Measurements from ENCODE around the gene RGS19. TPM values are rescaled to one million over a fixed set of nuclear protein-coding genes. Genes with fewer than 3 reads are reported as not detected.

Gene RGS19
- total RNA-seq, 1 experiment from 2014 or later = 16.4 TPM

DNA sequence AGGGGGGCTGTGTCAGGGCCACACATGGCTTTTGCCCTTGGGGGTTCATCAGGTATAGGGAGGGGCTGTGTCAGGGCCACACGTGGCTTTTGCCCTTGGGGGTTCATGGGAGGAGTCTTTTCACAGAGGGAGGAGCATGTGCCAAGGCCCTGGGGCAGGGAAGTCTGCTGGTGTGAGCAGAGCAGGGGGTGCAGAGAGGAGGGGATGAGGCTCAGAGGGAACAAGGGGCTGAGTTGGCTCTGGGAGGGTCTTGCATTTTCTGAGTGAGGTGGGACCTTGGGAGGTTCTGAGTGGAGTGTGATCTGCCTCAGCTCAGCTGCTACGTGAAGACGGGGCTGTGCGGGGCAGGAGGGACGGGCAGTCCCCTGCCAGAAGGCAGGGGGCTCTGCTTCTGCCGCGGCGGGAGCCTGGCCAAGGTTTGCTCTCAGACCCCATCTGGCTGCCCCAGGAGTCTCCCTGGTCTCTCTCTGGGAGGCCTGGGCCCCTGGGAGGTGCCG lies 23.9 kb downstream of the RGS19 start:
- CTCF ChIA-PET = no interaction called here
- intact Hi-C loops (cut with micrococcal nuclease; ENCODE audit: unreplicated experiment) = no loop called here
- no TSS peak for BruUV-seq (replicated peaks)
- Histone ChIP-seq H3K9me3 (ENCODE audit: low read depth, low read length, poor library complexity, severe bottlenecking) (no peaks in the 10 kb centered on the region), H3K27me3 (replicated peaks; ENCODE audit: insufficient read depth, low read depth, low read length, poor library complexity) (no peaks in the 10 kb centered on the region), H3K36me3 (ENCODE audit: insufficient read depth, low read length, poor library complexity, severe bottlenecking) (no peaks in the 10 kb centered on the region), H3K4me3 (ENCODE audit: low read depth, low read length, poor library complexity, severe bottlenecking) (no peak overlapping the region), H3K27ac (ENCODE audit: low read depth, low read length, poor library complexity, severe bottlenecking) (no peak overlapping the region), H3K4me1 (ENCODE audit: insufficient read depth, low read length, poor library complexity, severe bottlenecking) (peaks cover 5% of the 10 kb centered on the region)
- DNase-seq (ENCODE audit: low spot score) = no peak
- POLR2A ChIA-PET (ENCODE audit: low non-redundant PET) = no interaction called here
- TF ChIP-seq, protein P1, sequence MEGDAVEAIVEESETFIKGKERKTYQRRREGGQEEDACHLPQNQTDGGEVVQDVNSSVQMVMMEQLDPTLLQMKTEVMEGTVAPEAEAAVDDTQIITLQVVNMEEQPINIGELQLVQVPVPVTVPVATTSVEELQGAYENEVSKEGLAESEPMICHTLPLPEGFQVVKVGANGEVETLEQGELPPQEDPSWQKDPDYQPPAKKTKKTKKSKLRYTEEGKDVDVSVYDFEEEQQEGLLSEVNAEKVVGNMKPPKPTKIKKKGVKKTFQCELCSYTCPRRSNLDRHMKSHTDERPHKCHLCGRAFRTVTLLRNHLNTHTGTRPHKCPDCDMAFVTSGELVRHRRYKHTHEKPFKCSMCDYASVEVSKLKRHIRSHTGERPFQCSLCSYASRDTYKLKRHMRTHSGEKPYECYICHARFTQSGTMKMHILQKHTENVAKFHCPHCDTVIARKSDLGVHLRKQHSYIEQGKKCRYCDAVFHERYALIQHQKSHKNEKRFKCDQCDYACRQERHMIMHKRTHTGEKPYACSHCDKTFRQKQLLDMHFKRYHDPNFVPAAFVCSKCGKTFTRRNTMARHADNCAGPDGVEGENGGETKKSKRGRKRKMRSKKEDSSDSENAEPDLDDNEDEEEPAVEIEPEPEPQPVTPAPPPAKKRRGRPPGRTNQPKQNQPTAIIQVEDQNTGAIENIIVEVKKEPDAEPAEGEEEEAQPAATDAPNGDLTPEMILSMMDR (conservative IDR thresholded peaks at IDR 0.05; ENCODE audit: low read depth, low read length) = no peak
- no peak for TF ChIP-seq EZH2 (IDR thresholded peaks at IDR 0.05; ENCODE audit: borderline replicate concordance, low read depth, low read length, poor library complexity, severe bottlenecking)

DNA sequence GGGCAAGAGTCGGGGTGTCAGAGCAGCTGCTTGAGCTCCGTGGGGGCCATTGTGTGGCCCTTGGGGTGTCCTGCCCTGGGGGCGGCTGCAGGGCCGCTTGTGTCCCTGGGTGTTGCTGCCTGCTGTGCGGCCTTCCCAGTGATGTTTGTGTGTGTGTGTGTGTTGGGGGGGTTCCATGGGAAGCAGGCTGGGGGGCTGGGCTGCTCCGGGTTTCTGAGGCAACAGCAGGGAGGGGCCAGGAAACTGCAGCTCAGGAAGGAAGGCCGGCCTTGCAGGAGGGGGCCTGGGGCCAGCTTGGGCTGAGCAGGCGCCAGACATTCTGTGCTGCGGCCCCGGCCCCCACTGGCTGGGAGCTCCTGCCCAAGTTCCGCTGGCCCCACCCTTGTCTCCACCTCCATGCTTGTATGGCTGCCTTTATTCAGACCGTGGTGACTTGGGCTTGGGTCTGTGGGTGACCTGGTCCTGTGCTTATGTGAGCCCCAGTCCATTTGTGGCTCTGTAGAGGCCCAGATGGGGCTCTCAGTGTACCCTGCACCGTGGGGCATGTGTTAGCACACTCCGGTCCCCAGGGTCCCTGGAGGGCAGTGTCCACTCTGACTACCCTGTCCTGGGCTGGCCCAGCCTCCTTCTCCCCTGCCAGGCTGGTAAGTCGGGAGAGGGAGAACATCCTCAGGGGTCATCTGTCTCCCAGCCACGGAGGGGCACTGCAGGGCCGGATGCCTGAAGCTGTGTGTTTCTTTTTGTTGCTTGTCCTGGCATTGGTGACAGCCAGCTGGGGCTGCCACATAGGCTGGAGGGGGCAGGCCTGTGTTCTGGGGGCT lies 25.3 kb downstream of the RGS19 start:
- Histone ChIP-seq H3K4me1 (ENCODE audit: insufficient read depth, low read length, poor library complexity, severe bottlenecking) (peaks cover 13% of the 10 kb centered on the region), H3K27me3 (replicated peaks; ENCODE audit: insufficient read depth, low read depth, low read length, poor library complexity) (no peaks in the 10 kb centered on the region), H3K36me3 (ENCODE audit: insufficient read depth, low read length, poor library complexity, severe bottlenecking) (no peaks in the 10 kb centered on the region), H3K27ac (ENCODE audit: low read depth, low read length, poor library complexity, severe bottlenecking) (no peak overlapping the region), H3K9me3 (ENCODE audit: low read depth, low read length, poor library complexity, severe bottlenecking) (no peaks in the 10 kb centered on the region), H3K4me3 (ENCODE audit: low read depth, low read length, poor library complexity, severe bottlenecking) (no peak overlapping the region)
- no TSS peak for BruUV-seq (replicated peaks)
- no peak for TF ChIP-seq EZH2 (IDR thresholded peaks at IDR 0.05; ENCODE audit: borderline replicate concordance, low read depth, low read length, poor library complexity, severe bottlenecking)
- TF ChIP-seq, protein P1 (conservative IDR thresholded peaks at IDR 0.05; ENCODE audit: low read depth, low read length) = 0 out of 2 replicates have a peak, but pooled peaks have one; percentile 21
- CTCF ChIA-PET = no interaction called here
- DNase-seq (ENCODE audit: low spot score) = no peak
- intact Hi-C loops (cut with micrococcal nuclease; ENCODE audit: unreplicated experiment) = no loop called here
- POLR2A ChIA-PET (ENCODE audit: low non-redundant PET) = no interaction called here

DNA sequence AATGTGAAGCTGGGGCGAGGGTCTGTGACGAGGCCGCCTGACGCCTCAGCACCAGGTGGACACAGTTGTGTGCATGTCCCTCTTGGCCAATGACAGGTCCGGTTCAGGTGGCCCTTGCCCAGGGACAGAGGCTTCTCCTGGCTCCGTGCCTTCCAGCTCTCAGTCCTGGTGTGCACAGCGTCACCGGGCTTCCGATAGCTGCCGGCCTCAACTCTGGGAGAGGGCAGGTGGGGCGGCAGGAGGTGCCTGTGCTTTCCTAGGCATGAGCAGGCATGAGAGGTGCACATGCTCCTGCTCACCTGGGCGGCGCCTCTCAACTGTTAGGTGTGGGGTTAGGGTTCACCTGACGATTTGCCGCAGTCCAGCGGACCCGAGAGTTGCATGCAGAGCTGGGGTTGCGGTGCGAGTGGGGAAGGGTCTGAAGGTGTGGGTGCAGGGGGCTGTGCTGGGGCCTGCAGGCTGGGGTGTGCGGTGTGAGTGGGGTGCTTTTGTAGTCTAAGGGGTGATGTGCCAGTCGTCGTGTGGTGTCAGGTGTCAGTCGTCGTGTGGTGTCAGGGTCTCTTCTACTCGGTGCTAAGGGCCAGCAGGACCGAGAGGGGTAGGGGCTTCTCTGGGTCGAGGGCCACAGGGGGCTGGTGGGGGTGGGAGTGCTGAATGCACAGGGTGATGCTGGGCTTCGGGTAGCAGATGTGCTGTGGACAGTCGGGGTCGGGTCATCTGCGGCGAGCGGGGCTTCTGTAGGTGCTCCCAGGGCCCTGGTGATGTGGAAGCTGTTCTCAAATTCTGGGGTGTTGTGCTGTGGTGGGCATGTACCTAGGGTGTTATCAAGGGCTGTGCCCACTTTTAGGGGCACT lies 26.1 kb downstream of the RGS19 start:
- Histone ChIP-seq H3K36me3 (ENCODE audit: insufficient read depth, low read length, poor library complexity, severe bottlenecking) (no peaks in the 10 kb centered on the region), H3K9me3 (ENCODE audit: low read depth, low read length, poor library complexity, severe bottlenecking) (no peaks in the 10 kb centered on the region), H3K27me3 (replicated peaks; ENCODE audit: insufficient read depth, low read depth, low read length, poor library complexity) (peaks cover 5% of the 10 kb centered on the region), H3K4me3 (ENCODE audit: low read depth, low read length, poor library complexity, severe bottlenecking) (no peak overlapping the region), H3K4me1 (ENCODE audit: insufficient read depth, low read length, poor library complexity, severe bottlenecking) (peaks cover 13% of the 10 kb centered on the region), H3K27ac (ENCODE audit: low read depth, low read length, poor library complexity, severe bottlenecking) (no peak overlapping the region)
- TF ChIP-seq, protein P1 (conservative IDR thresholded peaks at IDR 0.05; ENCODE audit: low read depth, low read length) = no peak
- TF ChIP-seq EZH2 (IDR thresholded peaks at IDR 0.05; ENCODE audit: borderline replicate concordance, low read depth, low read length, poor library complexity, severe bottlenecking) = no peak
- intact Hi-C loops (cut with micrococcal nuclease; ENCODE audit: unreplicated experiment) = no loop called here
- no TSS peak for BruUV-seq (replicated peaks)
- ChIA-PET POLR2A (ENCODE audit: low non-redundant PET) (no interaction called here), CTCF (no interaction called here)
- no peak for DNase-seq (ENCODE audit: low spot score)
